ENCODE results near the gene RAD54L.

GRCh38 chr1:46278807-46279206 is 31.2 kb downstream of the RAD54L start:
- TF ChIP-seq POLR2A (IDR thresholded peaks at IDR 0.05; ENCODE audit: low read depth) (no peak), POLR2AphosphoS5 (IDR thresholded peaks at IDR 0.05) (no peak)

All from esophagus muscularis mucosa (tissue), 2 donors.